ENCODE measurements around the gene OPN1SW.

The OPN1SW gene

DNA sequence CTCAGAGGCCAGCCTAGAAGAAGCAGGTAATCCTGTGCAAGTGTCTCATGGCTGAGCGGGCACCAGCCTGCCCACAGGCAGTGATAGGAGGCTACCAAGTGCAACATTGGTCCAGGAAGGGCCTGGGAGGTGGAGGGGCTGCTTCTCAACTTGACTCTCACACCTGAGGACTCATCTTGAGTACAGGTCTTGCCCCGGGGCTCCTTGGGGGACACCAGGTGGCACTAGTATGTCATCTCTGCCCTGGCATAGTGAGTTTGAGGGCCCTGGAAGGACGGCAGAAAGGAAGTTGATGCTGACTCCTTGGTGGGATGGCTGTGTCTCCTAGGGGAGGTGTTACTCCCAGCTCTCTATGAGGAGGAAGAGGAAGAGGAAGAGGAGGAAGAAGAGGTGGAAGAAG lies 18.4 kb upstream of the OPN1SW start:
- no peaks in the 10 kb centered on the region for H3K79me2 ChIP-seq (ENCODE audit: insufficient read depth, low read depth)
- H3K36me3 ChIP-seq (ENCODE audit: insufficient read depth): no peaks in the 10 kb centered on the region
- no peak overlapping the region for H3K9ac ChIP-seq
- H4K20me1 ChIP-seq (ENCODE audit: insufficient read depth): no peaks in the 10 kb centered on the region
- H3K27ac ChIP-seq: no peak overlapping the region
- H3K4me2 ChIP-seq: no peak overlapping the region
- no peak overlapping the region for H3K4me3 ChIP-seq (IDR thresholded peaks at IDR 0.05; ENCODE audit: insufficient read depth, low read depth, low read length)
- TF ChIP-seq, protein P1, sequence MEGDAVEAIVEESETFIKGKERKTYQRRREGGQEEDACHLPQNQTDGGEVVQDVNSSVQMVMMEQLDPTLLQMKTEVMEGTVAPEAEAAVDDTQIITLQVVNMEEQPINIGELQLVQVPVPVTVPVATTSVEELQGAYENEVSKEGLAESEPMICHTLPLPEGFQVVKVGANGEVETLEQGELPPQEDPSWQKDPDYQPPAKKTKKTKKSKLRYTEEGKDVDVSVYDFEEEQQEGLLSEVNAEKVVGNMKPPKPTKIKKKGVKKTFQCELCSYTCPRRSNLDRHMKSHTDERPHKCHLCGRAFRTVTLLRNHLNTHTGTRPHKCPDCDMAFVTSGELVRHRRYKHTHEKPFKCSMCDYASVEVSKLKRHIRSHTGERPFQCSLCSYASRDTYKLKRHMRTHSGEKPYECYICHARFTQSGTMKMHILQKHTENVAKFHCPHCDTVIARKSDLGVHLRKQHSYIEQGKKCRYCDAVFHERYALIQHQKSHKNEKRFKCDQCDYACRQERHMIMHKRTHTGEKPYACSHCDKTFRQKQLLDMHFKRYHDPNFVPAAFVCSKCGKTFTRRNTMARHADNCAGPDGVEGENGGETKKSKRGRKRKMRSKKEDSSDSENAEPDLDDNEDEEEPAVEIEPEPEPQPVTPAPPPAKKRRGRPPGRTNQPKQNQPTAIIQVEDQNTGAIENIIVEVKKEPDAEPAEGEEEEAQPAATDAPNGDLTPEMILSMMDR (conservative IDR thresholded peaks at IDR 0.05; ENCODE audit: low read depth, low read length): peak; percentile 27; the same call in 1 of the 2 replicates
- no peak overlapping the region for H2AFZ ChIP-seq (ENCODE audit: low read depth)
- peaks cover 11% of the 10 kb centered on the region; the same call in 1 of the 2 replicates for H3K27me3 ChIP-seq (ENCODE audit: insufficient read depth, low read depth)
- H3K4me1 ChIP-seq (ENCODE audit: low read depth, poor library complexity, severe bottlenecking): peaks cover 10% of the 10 kb centered on the region

DNA sequence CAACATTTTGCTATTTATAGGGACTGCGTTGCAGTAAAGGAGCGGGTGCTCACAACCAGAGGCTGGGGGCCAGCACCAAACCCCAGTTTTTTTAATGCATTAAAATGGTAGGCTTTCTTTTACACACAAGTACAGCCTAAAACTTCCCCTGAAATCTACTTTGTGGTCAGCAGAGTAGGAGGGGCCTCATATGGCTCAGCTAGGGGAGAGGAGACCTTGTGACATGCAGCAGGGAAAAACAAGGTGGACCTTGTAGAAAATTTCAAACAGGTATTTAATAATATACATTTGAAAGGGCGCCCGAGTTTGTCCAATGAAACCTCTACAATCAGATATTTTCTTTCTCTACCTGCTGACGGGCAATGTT lies 17.6 kb upstream of the OPN1SW start:
- Histone ChIP-seq H3K36me3 (ENCODE audit: insufficient read depth) (no peaks in the 10 kb centered on the region), H3K79me2 (ENCODE audit: insufficient read depth, low read depth) (no peaks in the 10 kb centered on the region), H3K4me1 (ENCODE audit: low read depth, poor library complexity, severe bottlenecking) (peaks cover 10% of the 10 kb centered on the region), H3K4me2 (no peak overlapping the region), H3K27me3 (ENCODE audit: insufficient read depth, low read depth) (peaks cover 11% of the 10 kb centered on the region; the same call in 1 of the 2 replicates), H4K20me1 (ENCODE audit: insufficient read depth) (no peaks in the 10 kb centered on the region), H3K9ac (no peak overlapping the region), H2AFZ (ENCODE audit: low read depth) (no peak overlapping the region), H3K4me3 (IDR thresholded peaks at IDR 0.05; ENCODE audit: insufficient read depth, low read depth, low read length) (no peak overlapping the region), H3K27ac (no peak overlapping the region)
- TF ChIP-seq, protein P1 (conservative IDR thresholded peaks at IDR 0.05; ENCODE audit: low read depth, low read length): no peak

DNA sequence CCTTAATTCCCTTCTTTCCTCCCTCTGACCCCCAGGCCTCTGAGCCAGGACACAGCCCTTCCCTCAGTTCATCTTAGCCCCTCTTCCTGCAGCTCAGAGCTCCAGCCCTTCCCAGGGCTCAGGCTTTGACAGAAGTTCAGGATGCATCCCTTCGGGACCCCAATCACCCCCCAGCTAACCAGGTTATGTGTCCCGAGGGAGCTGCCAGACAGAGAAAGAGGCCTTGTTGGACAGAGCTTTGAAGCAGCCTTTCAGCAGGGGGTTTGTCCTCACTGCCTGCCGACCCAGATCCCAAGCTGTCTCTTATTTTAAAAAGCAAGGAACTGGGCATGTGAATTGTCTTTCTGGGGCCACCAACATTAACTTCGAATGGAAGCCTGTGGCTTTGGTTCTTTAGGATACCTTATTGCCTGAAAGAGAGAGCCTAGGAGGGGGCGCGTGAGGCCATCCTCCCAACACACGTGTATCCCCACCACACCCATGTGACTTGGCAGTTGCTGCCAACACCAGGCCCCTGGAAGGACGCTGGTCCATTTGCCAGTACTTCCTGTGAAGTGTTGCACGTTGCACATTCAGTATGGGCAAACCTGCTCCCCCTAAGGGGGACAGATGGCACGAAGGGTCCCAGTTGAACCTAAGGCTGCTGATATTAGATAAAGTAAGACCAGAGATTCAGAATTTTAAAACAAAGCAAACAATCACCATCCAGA lies 17.0 kb upstream of the OPN1SW start:
- H3K9ac ChIP-seq: no peak overlapping the region

DNA sequence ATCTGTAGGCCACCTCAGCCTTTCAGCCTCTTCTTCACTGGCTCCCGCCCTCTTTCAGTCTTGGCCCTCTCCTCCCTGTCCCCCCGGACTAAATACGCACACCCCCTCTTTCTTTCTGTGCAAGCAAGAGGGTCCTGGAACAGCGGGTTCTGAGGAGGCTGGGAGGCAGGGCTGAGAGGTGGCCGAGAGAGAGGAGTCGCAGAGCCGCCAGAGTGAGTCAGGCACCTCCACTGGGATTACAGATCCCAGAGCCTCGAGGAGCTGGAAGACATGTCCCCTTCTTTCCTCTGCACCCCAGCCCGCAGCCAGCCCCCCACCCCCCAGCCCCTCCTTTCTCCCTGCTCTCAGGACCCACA lies 16.4 kb upstream of the OPN1SW start:
- H3K4me2 ChIP-seq: peak overlapping the region; percentile 88
- H3K27me3 ChIP-seq (ENCODE audit: insufficient read depth, low read depth): peaks cover 11% of the 10 kb centered on the region; the same call in 1 of the 2 replicates
- H3K27ac ChIP-seq: no peak overlapping the region
- no peaks in the 10 kb centered on the region for H3K36me3 ChIP-seq (ENCODE audit: insufficient read depth)
- TF ChIP-seq, protein P1 (conservative IDR thresholded peaks at IDR 0.05; ENCODE audit: low read depth, low read length): no peak
- H3K4me3 ChIP-seq (IDR thresholded peaks at IDR 0.05; ENCODE audit: insufficient read depth, low read depth, low read length): no peak overlapping the region
- H3K79me2 ChIP-seq (ENCODE audit: insufficient read depth, low read depth): no peaks in the 10 kb centered on the region
- peak overlapping the region; percentile 89 for H2AFZ ChIP-seq (ENCODE audit: low read depth)
- H4K20me1 ChIP-seq (ENCODE audit: insufficient read depth): no peaks in the 10 kb centered on the region
- H3K9ac ChIP-seq: peak overlapping the region; percentile 37; the same call in 1 of the 2 replicates
- peaks cover 10% of the 10 kb centered on the region for H3K4me1 ChIP-seq (ENCODE audit: low read depth, poor library complexity, severe bottlenecking)

More for the DNA sequence above, 17.0 kb upstream of the OPN1SW start:
- Histone ChIP-seq H3K4me3 (IDR thresholded peaks at IDR 0.05; ENCODE audit: insufficient read depth, low read depth, low read length) (no peak overlapping the region), H3K79me2 (ENCODE audit: insufficient read depth, low read depth) (no peaks in the 10 kb centered on the region), H4K20me1 (ENCODE audit: insufficient read depth) (no peaks in the 10 kb centered on the region), H3K36me3 (ENCODE audit: insufficient read depth) (no peaks in the 10 kb centered on the region), H3K4me1 (ENCODE audit: low read depth, poor library complexity, severe bottlenecking) (peaks cover 10% of the 10 kb centered on the region), H3K27ac (no peak overlapping the region), H3K27me3 (ENCODE audit: insufficient read depth, low read depth) (peaks cover 11% of the 10 kb centered on the region; the same call in 1 of the 2 replicates), H3K4me2 (no peak overlapping the region), H2AFZ (ENCODE audit: low read depth) (no peak overlapping the region)
- TF ChIP-seq, protein P1 (conservative IDR thresholded peaks at IDR 0.05; ENCODE audit: low read depth, low read length): no peak
